ENCODE measurements around the gene GABRE. TPM values are rescaled to one million over a fixed set of nuclear protein-coding genes. Genes with fewer than 3 reads are reported as not detected.

GABRE gene
- total and polyA plus RNA-seq, 10 of the 15 experiments (the other 5 are each of a cell fraction or from before 2014, with no cell fraction given), result 0.01 to 0.15 (median 0.10) TPM; not detected in 6

GRCh38 chrX:151920530-151920929, 53.9 kb downstream of the GABRE start:
- DNase-seq (ENCODE audit: low read depth, low spot score) (no peak), ATAC-seq (no peak), FAIRE-seq (no peak)
- 55% methylated on average over 4 of the region's 6 CpGs for WGBS (ENCODE audit: insufficient coverage, insufficient replicate concordance, low lambda C conversion rate, missing lambda C conversion rate)
- Histone ChIP-seq H3K36me3 (ENCODE audit: control insufficient read depth in 2 of 2, insufficient read depth in 2 of 2, low read length in 1 of 2) (no peaks in the 10 kb centered on the region), H3K27me3 (replicated peaks in 1 of 2; ENCODE audit: control insufficient read depth in 2 of 2, insufficient read depth in 2 of 2, low read length in 1 of 2) (no peaks in the 10 kb centered on the region), H3K4me2 (ENCODE audit: control insufficient read depth, insufficient read depth) (no peak overlapping the region), H3K27ac (ENCODE audit: control insufficient read depth, insufficient read depth) (no peak overlapping the region), H3K4me1 (ENCODE audit: control insufficient read depth, insufficient read depth, low read length) (no peaks in the 10 kb centered on the region), H3K9ac (ENCODE audit: control insufficient read depth, insufficient read depth, low read length) (no peak overlapping the region), H3K9me3 (replicated peaks; ENCODE audit: control insufficient read depth, insufficient read depth, low read length) (no peaks in the 10 kb centered on the region; the same call in 2 of the 3 replicates), H4K20me1 (ENCODE audit: control insufficient read depth, insufficient read depth) (no peaks in the 10 kb centered on the region), H3K79me2 (ENCODE audit: control insufficient read depth, insufficient read depth, low read length) (no peaks in the 10 kb centered on the region), H2AFZ (ENCODE audit: control insufficient read depth, low read depth, low read length) (no peak overlapping the region), H3K4me3 (no peak overlapping the region)
- in situ Hi-C loops (cut with MboI), result no loop called here
- no TSS peak for BruUV-seq (replicated peaks)
- no peak for TF ChIP-seq ZNF217 (IDR thresholded peaks at IDR 0.05)
- no peak for TF ChIP-seq RUNX3 (IDR thresholded peaks at IDR 0.05; ENCODE audit: low read length)
- no peak for TF ChIP-seq KDM1A (IDR thresholded peaks at IDR 0.05; ENCODE audit: borderline replicate concordance)
- TF ChIP-seq EED (IDR thresholded peaks at IDR 0.05; ENCODE audit: low read depth), result no peak
- TF ChIP-seq PBX3 (IDR thresholded peaks at IDR 0.05; ENCODE audit: insufficient replicate concordance, low read depth, low read length), result no peak
- TF ChIP-seq IRF3 (IDR thresholded peaks at IDR 0.05), result no peak
- TF ChIP-seq RAD21 (IDR thresholded peaks at IDR 0.05; ENCODE audit: insufficient read depth, low read depth, low read length), result no peak
- no peak for TF ChIP-seq NFIC (IDR thresholded peaks at IDR 0.05; ENCODE audit: low read depth, low read length)
- no peak for TF ChIP-seq KLF5 (IDR thresholded peaks at IDR 0.05; ENCODE audit: partially characterized antibody)
- ChIA-PET RAD21 (ENCODE audit: unreplicated experiment) (no interaction called here), POLR2A (no interaction called here), CTCF (no interaction called here), SMC1A (ENCODE audit: uncharacterized antibody, unreplicated experiment) (no interaction called here)
- intact Hi-C loops (cut with micrococcal nuclease; ENCODE audit: unreplicated experiment), result no loop called here
